Activated CD8-positive, alpha-beta memory T cell treated with anti-CD3 and anti-CD28 coated beads for 24 hours (primary cell): ENCODE measurements around the gene GLRA3.

Source experiments
- DNase-seq: peaks from one replicate; pipeline ENCODE4 v3.0.0-alpha.2; 2020

GLRA3 gene

GRCh38 chr4:174591243-174592021 lies 237.6 kb downstream of the GLRA3 start:
- DNase-seq: no peak

- no peak for DNase-seq
These were observed 238.7 kb downstream of the GLRA3 start for GRCh38 chr4:174590336-174590735.
